GM12878 (cell line): Measurements from ENCODE around the gene SLC2A4. TPM values are rescaled to one million over a fixed set of nuclear protein-coding genes. Genes with fewer than 3 reads are reported as not detected.

Experiments
- BACH1 ChIP-seq: fragments of 450-650 bp; IDR thresholded peaks from 2 replicates; pipeline ENCODE4 v1.6.1; 2017; ENCODE audit warnings: mild to moderate bottlenecking, borderline replicate concordance
- BMI1 ChIP-seq: fragments of 450-650 bp; IDR thresholded peaks from 2 replicates; pipeline ENCODE4 v1.6.1; 2016; ENCODE audit warnings: mild to moderate bottlenecking, moderate library complexity, borderline replicate concordance
- CBX3 ChIP-seq: fragments of 200-600 bp; sonication (generic); IDR thresholded peaks from 2 replicates; pipeline ENCODE4 v1.6.1; 2016; ENCODE audit warnings: low read depth, borderline replicate concordance
- ELK1 ChIP-seq: IDR thresholded peaks from 2 replicates; pipeline ENCODE4 v1.6.1; 2012; ENCODE audit warnings: low read depth, low read length, improper control_type of control experiment
- ESRRA ChIP-seq: IDR thresholded peaks from 2 replicates; pipeline ENCODE4 v1.6.1; 2012; ENCODE audit warnings: mild to moderate bottlenecking, low read length, improper control_type of control experiment
- FOXK2 ChIP-seq: fragments of 450-650 bp; IDR thresholded peaks from 2 replicates; pipeline ENCODE4 v1.6.1; 2017; ENCODE audit warnings: mild to moderate bottlenecking, moderate library complexity
- HDAC2 ChIP-seq: fragments of 200-600 bp; sonication (generic); IDR thresholded peaks from 2 replicates; pipeline ENCODE4 v1.6.1; 2017
- IKZF1 ChIP-seq: fragments of 450-650 bp; conservative IDR thresholded peaks from 2 replicates; pipeline ENCODE4 v1.6.1; 2017; ENCODE audit warnings: antibody characterized with exemption, mild to moderate bottlenecking
- JUNB ChIP-seq: IDR thresholded peaks from 2 replicates; pipeline ENCODE4 v1.6.1; 2016; ENCODE audit warnings: antibody characterized with exemption, mild to moderate bottlenecking
- KDM1A ChIP-seq: fragments of 200-600 bp; sonication (generic); IDR thresholded peaks from 2 replicates; pipeline ENCODE4 v1.6.1; 2016; ENCODE audit warnings: borderline replicate concordance
- NFYA ChIP-seq: IDR thresholded peaks from 2 replicates; pipeline ENCODE4 v1.6.1; 2011; ENCODE audit warnings: low read depth, mild to moderate bottlenecking, low read length, improper control_type of control experiment, borderline replicate concordance
- SIN3A ChIP-seq: IDR thresholded peaks from 2 replicates; pipeline ENCODE4 v1.6.1; 2012; ENCODE audit warnings: low read depth, low read length, improper control_type of control experiment
- ZBTB11 ChIP-seq: fragments of 450-650 bp; formaldehyde crosslinking; IDR thresholded peaks from 2 replicates; pipeline ENCODE4 v1.5.0; 2022; ENCODE audit warnings: mild to moderate bottlenecking, missing genetic modification characterization
- polyA plus RNA-seq, 11 experiments: library from polyadenylated mRNA; depleted of rRNA in 4 of 11; unstranded in 6 of 11; stranded (reverse) in 5 of 11; fragments of >200 nt; fragmentation: Nextera tagmentation in 4 of 11; fragmentation: Illumina TruSeq in 1 of 11; extraction: Ambion mirVana in 4 of 11; extraction: Trizol in 1 of 11; gene quantifications; 1 replicate in 1 of 11; 2 replicates in 10 of 11; pipeline versions ENCODE4 v1.2.1 to v1.2.3, GENCODE V29; 2011 to 2016; ENCODE audit warnings: inconsistent platforms in 2 of 11, missing spikeins in 2 of 11, low read depth in 1 of 11
- total RNA-seq, 4 experiments: library from RNA; depleted of rRNA in 3 of 4; stranded (reverse); fragments of >200 nt in 3 of 4; fragmentation: Illumina TruSeq in 1 of 4; extraction: Trizol in 1 of 4; gene quantifications; 2 replicates each; pipeline versions ENCODE4 v1.2.1 to v1.2.3, GENCODE V29; 2013 to 2021
- TF ChIP-seq, protein P1 (sequence below): fragments of 450-650 bp; IDR thresholded peaks from 2 replicates; pipeline ENCODE4 v1.6.1; 2017; ENCODE audit warnings: antibody characterized with exemption, mild to moderate bottlenecking, moderate library complexity
- TF ChIP-seq, protein P2 (sequence below): fragments of 450-650 bp; IDR thresholded peaks from 2 replicates; pipeline ENCODE4 v1.6.1; 2017; ENCODE audit warnings: mild to moderate bottlenecking, moderate library complexity
- TF ChIP-seq, protein P3 (sequence below): fragments of 450-650 bp; IDR thresholded peaks from 2 replicates; pipeline ENCODE4 v1.6.1; 2016; ENCODE audit warnings: mild to moderate bottlenecking

SLC2A4 gene
- total and polyA plus RNA-seq, 10 of the 15 experiments (the other 5 are each of a cell fraction or from before 2014, with no cell fraction given), result 0.03 to 0.23 (median 0.04) TPM; not detected in 4

DNA sequence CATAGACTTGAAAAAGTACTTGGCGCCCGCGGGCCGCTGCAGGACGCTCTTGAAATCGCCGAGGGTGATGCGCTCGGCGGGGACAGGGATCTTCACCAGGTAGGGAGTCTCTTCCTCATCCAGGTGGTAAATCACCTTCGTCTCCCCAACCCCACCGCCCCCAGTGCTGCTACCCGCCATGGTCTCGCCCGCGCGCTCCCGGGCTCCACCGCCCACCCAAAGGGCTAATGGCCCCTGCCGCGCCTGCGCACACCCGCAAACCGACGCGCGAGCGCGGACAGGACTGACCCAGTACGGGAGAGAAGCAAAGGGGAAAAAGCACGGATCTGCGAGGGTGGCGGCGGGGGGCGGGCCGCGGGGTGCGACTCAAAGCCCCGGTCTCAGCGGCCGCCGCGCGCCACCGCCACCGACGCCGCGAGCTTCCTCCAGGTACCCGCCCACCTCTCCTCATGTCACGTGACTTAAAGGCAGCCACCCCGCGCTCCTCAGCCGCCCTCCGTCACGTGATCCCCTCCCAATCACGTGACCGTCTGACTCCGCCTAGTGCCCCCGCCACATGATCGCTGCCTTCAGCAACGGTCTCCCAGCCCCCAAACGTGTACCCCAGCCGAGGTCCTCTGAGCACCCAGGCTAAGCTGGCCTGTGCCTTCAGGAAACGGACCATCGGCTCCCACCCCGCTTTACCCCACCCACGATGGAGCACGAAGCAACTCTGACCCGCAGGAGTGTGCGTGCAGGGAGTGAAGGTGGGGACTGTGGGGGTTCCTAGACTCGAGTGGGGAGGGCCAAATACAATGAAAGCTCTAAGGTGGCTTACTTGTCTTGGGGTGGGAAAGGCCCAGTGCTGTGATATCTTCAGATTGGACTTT lies 47.2 kb upstream of the SLC2A4 start, which contains the start of gene DVL2 (continued):
- TF ChIP-seq, protein P1, sequence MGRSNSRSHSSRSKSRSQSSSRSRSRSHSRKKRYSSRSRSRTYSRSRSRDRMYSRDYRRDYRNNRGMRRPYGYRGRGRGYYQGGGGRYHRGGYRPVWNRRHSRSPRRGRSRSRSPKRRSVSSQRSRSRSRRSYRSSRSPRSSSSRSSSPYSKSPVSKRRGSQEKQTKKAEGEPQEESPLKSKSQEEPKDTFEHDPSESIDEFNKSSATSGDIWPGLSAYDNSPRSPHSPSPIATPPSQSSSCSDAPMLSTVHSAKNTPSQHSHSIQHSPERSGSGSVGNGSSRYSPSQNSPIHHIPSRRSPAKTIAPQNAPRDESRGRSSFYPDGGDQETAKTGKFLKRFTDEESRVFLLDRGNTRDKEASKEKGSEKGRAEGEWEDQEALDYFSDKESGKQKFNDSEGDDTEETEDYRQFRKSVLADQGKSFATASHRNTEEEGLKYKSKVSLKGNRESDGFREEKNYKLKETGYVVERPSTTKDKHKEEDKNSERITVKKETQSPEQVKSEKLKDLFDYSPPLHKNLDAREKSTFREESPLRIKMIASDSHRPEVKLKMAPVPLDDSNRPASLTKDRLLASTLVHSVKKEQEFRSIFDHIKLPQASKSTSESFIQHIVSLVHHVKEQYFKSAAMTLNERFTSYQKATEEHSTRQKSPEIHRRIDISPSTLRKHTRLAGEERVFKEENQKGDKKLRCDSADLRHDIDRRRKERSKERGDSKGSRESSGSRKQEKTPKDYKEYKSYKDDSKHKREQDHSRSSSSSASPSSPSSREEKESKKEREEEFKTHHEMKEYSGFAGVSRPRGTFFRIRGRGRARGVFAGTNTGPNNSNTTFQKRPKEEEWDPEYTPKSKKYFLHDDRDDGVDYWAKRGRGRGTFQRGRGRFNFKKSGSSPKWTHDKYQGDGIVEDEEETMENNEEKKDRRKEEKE, result no peak
- peak; percentile 97 for TF ChIP-seq SIN3A
- TF ChIP-seq CBX3, result no peak
- peak; percentile 95; the same call in 1 of the 2 replicates for TF ChIP-seq BACH1
- TF ChIP-seq ZBTB11 (CRISPR knock-in tag), result peak; percentile 81
- TF ChIP-seq BMI1, result no peak
- no peak for TF ChIP-seq HDAC2
- TF ChIP-seq FOXK2, result peak; percentile 34
- no peak for TF ChIP-seq ESRRA
- TF ChIP-seq, protein P2, sequence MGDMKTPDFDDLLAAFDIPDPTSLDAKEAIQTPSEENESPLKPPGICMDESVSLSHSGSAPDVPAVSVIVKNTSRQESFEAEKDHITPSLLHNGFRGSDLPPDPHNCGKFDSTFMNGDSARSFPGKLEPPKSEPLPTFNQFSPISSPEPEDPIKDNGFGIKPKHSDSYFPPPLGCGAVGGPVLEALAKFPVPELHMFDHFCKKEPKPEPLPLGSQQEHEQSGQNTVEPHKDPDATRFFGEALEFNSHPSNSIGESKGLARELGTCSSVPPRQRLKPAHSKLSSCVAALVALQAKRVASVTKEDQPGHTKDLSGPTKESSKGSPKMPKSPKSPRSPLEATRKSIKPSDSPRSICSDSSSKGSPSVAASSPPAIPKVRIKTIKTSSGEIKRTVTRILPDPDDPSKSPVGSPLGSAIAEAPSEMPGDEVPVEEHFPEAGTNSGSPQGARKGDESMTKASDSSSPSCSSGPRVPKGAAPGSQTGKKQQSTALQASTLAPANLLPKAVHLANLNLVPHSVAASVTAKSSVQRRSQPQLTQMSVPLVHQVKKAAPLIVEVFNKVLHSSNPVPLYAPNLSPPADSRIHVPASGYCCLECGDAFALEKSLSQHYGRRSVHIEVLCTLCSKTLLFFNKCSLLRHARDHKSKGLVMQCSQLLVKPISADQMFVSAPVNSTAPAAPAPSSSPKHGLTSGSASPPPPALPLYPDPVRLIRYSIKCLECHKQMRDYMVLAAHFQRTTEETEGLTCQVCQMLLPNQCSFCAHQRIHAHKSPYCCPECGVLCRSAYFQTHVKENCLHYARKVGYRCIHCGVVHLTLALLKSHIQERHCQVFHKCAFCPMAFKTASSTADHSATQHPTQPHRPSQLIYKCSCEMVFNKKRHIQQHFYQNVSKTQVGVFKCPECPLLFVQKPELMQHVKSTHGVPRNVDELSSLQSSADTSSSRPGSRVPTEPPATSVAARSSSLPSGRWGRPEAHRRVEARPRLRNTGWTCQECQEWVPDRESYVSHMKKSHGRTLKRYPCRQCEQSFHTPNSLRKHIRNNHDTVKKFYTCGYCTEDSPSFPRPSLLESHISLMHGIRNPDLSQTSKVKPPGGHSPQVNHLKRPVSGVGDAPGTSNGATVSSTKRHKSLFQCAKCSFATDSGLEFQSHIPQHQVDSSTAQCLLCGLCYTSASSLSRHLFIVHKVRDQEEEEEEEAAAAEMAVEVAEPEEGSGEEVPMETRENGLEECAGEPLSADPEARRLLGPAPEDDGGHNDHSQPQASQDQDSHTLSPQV, result no peak
- TF ChIP-seq ELK1, result 0 out of 2 replicates have a peak, but pooled peaks have one; percentile 4
- peak; percentile 89 for TF ChIP-seq IKZF1
- no peak for TF ChIP-seq KDM1A
- no peak for TF ChIP-seq NFYA
- TF ChIP-seq JUNB, result no peak
- TF ChIP-seq, protein P3, sequence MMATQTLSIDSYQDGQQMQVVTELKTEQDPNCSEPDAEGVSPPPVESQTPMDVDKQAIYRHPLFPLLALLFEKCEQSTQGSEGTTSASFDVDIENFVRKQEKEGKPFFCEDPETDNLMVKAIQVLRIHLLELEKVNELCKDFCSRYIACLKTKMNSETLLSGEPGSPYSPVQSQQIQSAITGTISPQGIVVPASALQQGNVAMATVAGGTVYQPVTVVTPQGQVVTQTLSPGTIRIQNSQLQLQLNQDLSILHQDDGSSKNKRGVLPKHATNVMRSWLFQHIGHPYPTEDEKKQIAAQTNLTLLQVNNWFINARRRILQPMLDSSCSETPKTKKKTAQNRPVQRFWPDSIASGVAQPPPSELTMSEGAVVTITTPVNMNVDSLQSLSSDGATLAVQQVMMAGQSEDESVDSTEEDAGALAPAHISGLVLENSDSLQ, result peak; percentile 50
